Measurements from ENCODE around the gene SLC27A2.
"Not testable (repeated sequence)": the region's sequence is repeated elsewhere in the genome, so short reads cannot be mapped to it uniquely, and the experiment has no call there.

The SLC27A2 gene

GRCh38 chr15:50188793-50189192, 6.8 kb downstream of the SLC27A2 start:
- not testable (repeated sequence) for H3K4me1 ChIP-seq (ENCODE audit: control insufficient read depth, insufficient read depth, low read length); H3K4me3 ChIP-seq (ENCODE audit: insufficient read depth, low read depth, low read length); H3K27ac ChIP-seq (ENCODE audit: insufficient read depth, low read depth, low read length, poor library complexity, severe bottlenecking); H3K27me3 ChIP-seq (ENCODE audit: control insufficient read depth, insufficient read depth, low read length, poor library complexity, severe bottlenecking); H3K9me3 ChIP-seq (ENCODE audit: control insufficient read depth, low read length); H3K36me3 ChIP-seq (ENCODE audit: control insufficient read depth, insufficient read depth, low read length)
- WGBS, 2 experiments = 87 to 95% methylated on average over 5 of the region's 5 CpGs

- H3K4me3 ChIP-seq (ENCODE audit: insufficient read depth, low read depth, low read length) = no peak overlapping the region
- no peaks in the 10 kb centered on the region for H3K4me1 ChIP-seq (ENCODE audit: control insufficient read depth, insufficient read depth, low read length)
These were observed 7.6 kb downstream of the SLC27A2 start for GRCh38 chr15:50189633-50190032.

GRCh38 chr15:50190166-50190570, 8.2 kb downstream of the SLC27A2 start:
- no peaks in the 10 kb centered on the region for H3K36me3 ChIP-seq (ENCODE audit: control insufficient read depth, insufficient read depth, low read length)
- no peak overlapping the region for H3K4me3 ChIP-seq (ENCODE audit: insufficient read depth, low read depth, low read length)
- H3K9me3 ChIP-seq (ENCODE audit: control insufficient read depth, low read length) = no peaks in the 10 kb centered on the region
- H3K27me3 ChIP-seq (ENCODE audit: control insufficient read depth, insufficient read depth, low read length, poor library complexity, severe bottlenecking) = no peaks in the 10 kb centered on the region
- no peaks in the 10 kb centered on the region for H3K4me1 ChIP-seq (ENCODE audit: control insufficient read depth, insufficient read depth, low read length)
- H3K27ac ChIP-seq (ENCODE audit: insufficient read depth, low read depth, low read length, poor library complexity, severe bottlenecking) = no peak overlapping the region

More at GRCh38 chr15:50189633-50190032, 7.6 kb downstream of the SLC27A2 start:
- H3K9me3 ChIP-seq (ENCODE audit: control insufficient read depth, low read length) = no peaks in the 10 kb centered on the region
- no peak overlapping the region for H3K27ac ChIP-seq (ENCODE audit: insufficient read depth, low read depth, low read length, poor library complexity, severe bottlenecking)
- H3K27me3 ChIP-seq (ENCODE audit: control insufficient read depth, insufficient read depth, low read length, poor library complexity, severe bottlenecking) = no peaks in the 10 kb centered on the region
- no peaks in the 10 kb centered on the region for H3K36me3 ChIP-seq (ENCODE audit: control insufficient read depth, insufficient read depth, low read length)

- H3K9me3 ChIP-seq (ENCODE audit: control insufficient read depth, low read length) = no peaks in the 10 kb centered on the region
- no peaks in the 10 kb centered on the region for H3K4me1 ChIP-seq (ENCODE audit: control insufficient read depth, insufficient read depth, low read length)
- no peaks in the 10 kb centered on the region for H3K27me3 ChIP-seq (ENCODE audit: control insufficient read depth, insufficient read depth, low read length, poor library complexity, severe bottlenecking)
- no peaks in the 10 kb centered on the region for H3K36me3 ChIP-seq (ENCODE audit: control insufficient read depth, insufficient read depth, low read length)
- 89 to 93% methylated on average over 1 of the region's 1 CpG for WGBS, 2 experiments
- no peak overlapping the region for H3K27ac ChIP-seq (ENCODE audit: insufficient read depth, low read depth, low read length, poor library complexity, severe bottlenecking)
- H3K4me3 ChIP-seq (ENCODE audit: insufficient read depth, low read depth, low read length) = no peak overlapping the region
These were observed 8.7 kb downstream of the SLC27A2 start for GRCh38 chr15:50190723-50191122.

- no peaks in the 10 kb centered on the region for H3K9me3 ChIP-seq (ENCODE audit: control insufficient read depth, low read length)
- no peaks in the 10 kb centered on the region for H3K4me1 ChIP-seq (ENCODE audit: control insufficient read depth, insufficient read depth, low read length)
- no peak overlapping the region for H3K4me3 ChIP-seq (ENCODE audit: insufficient read depth, low read depth, low read length)
- no peaks in the 10 kb centered on the region for H3K36me3 ChIP-seq (ENCODE audit: control insufficient read depth, insufficient read depth, low read length)
- no CpG with 5 or more reads among the region's 1 CpG for WGBS, 2 experiments
- H3K27ac ChIP-seq (ENCODE audit: insufficient read depth, low read depth, low read length, poor library complexity, severe bottlenecking) = no peak overlapping the region
- no peaks in the 10 kb centered on the region for H3K27me3 ChIP-seq (ENCODE audit: control insufficient read depth, insufficient read depth, low read length, poor library complexity, severe bottlenecking)
These were observed 10.2 kb downstream of the SLC27A2 start for GRCh38 chr15:50192164-50192563.

- no peak overlapping the region for H3K27ac ChIP-seq (ENCODE audit: insufficient read depth, low read depth, low read length, poor library complexity, severe bottlenecking)
- no peaks in the 10 kb centered on the region for H3K9me3 ChIP-seq (ENCODE audit: control insufficient read depth, low read length)
- no peaks in the 10 kb centered on the region for H3K27me3 ChIP-seq (ENCODE audit: control insufficient read depth, insufficient read depth, low read length, poor library complexity, severe bottlenecking)
- 92% methylated on average over 6 of the region's 6 CpGs for WGBS, 2 experiments
- no peaks in the 10 kb centered on the region for H3K4me1 ChIP-seq (ENCODE audit: control insufficient read depth, insufficient read depth, low read length)
- H3K36me3 ChIP-seq (ENCODE audit: control insufficient read depth, insufficient read depth, low read length) = no peaks in the 10 kb centered on the region
- no peak overlapping the region for H3K4me3 ChIP-seq (ENCODE audit: insufficient read depth, low read depth, low read length)
These were observed 11.1 kb downstream of the SLC27A2 start for GRCh38 chr15:50192926-50193620.

GRCh38 chr15:50202003-50202402, 20.0 kb downstream of the SLC27A2 start:
- H3K27me3 ChIP-seq (ENCODE audit: control insufficient read depth, insufficient read depth, low read length, poor library complexity, severe bottlenecking) = no peaks in the 10 kb centered on the region
- H3K36me3 ChIP-seq (ENCODE audit: control insufficient read depth, insufficient read depth, low read length) = no peaks in the 10 kb centered on the region
- no peaks in the 10 kb centered on the region for H3K4me1 ChIP-seq (ENCODE audit: control insufficient read depth, insufficient read depth, low read length)
- no peak overlapping the region for H3K27ac ChIP-seq (ENCODE audit: insufficient read depth, low read depth, low read length, poor library complexity, severe bottlenecking)
- no peaks in the 10 kb centered on the region for H3K9me3 ChIP-seq (ENCODE audit: control insufficient read depth, low read length)
- no peak overlapping the region for H3K4me3 ChIP-seq (ENCODE audit: insufficient read depth, low read depth, low read length)

- Histone ChIP-seq H3K4me3 (ENCODE audit: insufficient read depth, low read depth, low read length) (no peak overlapping the region), H3K27me3 (ENCODE audit: control insufficient read depth, insufficient read depth, low read length, poor library complexity, severe bottlenecking) (no peaks in the 10 kb centered on the region)
- 93 to 96% methylated on average over 5 of the region's 5 CpGs for WGBS, 2 experiments
These were observed 24.0 kb downstream of the SLC27A2 start for GRCh38 chr15:50206020-50206419.

GRCh38 chr15:50209809-50210208, 27.8 kb downstream of the SLC27A2 start:
- no peaks in the 10 kb centered on the region for H3K36me3 ChIP-seq (ENCODE audit: control insufficient read depth, insufficient read depth, low read length)
- H3K27ac ChIP-seq (ENCODE audit: insufficient read depth, low read depth, low read length, poor library complexity, severe bottlenecking) = no peak overlapping the region
- H3K4me1 ChIP-seq (ENCODE audit: control insufficient read depth, insufficient read depth, low read length) = no peaks in the 10 kb centered on the region
- WGBS, 2 experiments = 92 to 96% methylated on average over 3 to 4 of the region's 4 CpGs
- H3K9me3 ChIP-seq (ENCODE audit: control insufficient read depth, low read length) = no peaks in the 10 kb centered on the region
- H3K27me3 ChIP-seq (ENCODE audit: control insufficient read depth, insufficient read depth, low read length, poor library complexity, severe bottlenecking) = no peaks in the 10 kb centered on the region
- H3K4me3 ChIP-seq (ENCODE audit: insufficient read depth, low read depth, low read length) = no peak overlapping the region

More at GRCh38 chr15:50206020-50206419, 24.0 kb downstream of the SLC27A2 start:
- no peak overlapping the region for H3K27ac ChIP-seq (ENCODE audit: insufficient read depth, low read depth, low read length, poor library complexity, severe bottlenecking)
- no peaks in the 10 kb centered on the region for H3K4me1 ChIP-seq (ENCODE audit: control insufficient read depth, insufficient read depth, low read length)
- H3K9me3 ChIP-seq (ENCODE audit: control insufficient read depth, low read length) = no peaks in the 10 kb centered on the region
- no peaks in the 10 kb centered on the region for H3K36me3 ChIP-seq (ENCODE audit: control insufficient read depth, insufficient read depth, low read length)

- Histone ChIP-seq H3K36me3 (ENCODE audit: control insufficient read depth, insufficient read depth, low read length) (no peaks in the 10 kb centered on the region), H3K27me3 (ENCODE audit: control insufficient read depth, insufficient read depth, low read length, poor library complexity, severe bottlenecking) (no peaks in the 10 kb centered on the region), H3K4me1 (ENCODE audit: control insufficient read depth, insufficient read depth, low read length) (no peaks in the 10 kb centered on the region), H3K4me3 (ENCODE audit: insufficient read depth, low read depth, low read length) (no peak overlapping the region), H3K9me3 (ENCODE audit: control insufficient read depth, low read length) (no peaks in the 10 kb centered on the region), H3K27ac (ENCODE audit: insufficient read depth, low read depth, low read length, poor library complexity, severe bottlenecking) (no peak overlapping the region)
- WGBS, 2 experiments = 83 to 89% methylated on average over 8 of the region's 8 CpGs
These were observed 28.6 kb downstream of the SLC27A2 start for GRCh38 chr15:50210462-50211157.

All from ectodermal cell (in vitro differentiated cells).